Left forelimb (tissue), 1 donor: ENCODE measurements around the gene RCC2.

Experiments used
- DNase-seq: peaks from one replicate; pipeline ENCODE4 v3.0.0-alpha.2; 2018; ENCODE audit warnings: low spot score

Gene RCC2

GRCh38 chr1:17372955-17373354 is 66.5 kb downstream of the RCC2 start:
- no peak for DNase-seq

GRCh38 chr1:17371896-17372295 is 67.6 kb downstream of the RCC2 start, which contains the start of gene PADI6:
Gene PADI6, plus strand, starts transcription at chr1:17372196. Its CDS starts 50 bp downstream, at chr1:17372246.
- no peak for DNase-seq

GRCh38 chr1:17370618-17371017 is 68.9 kb downstream of the RCC2 start:
- no peak for DNase-seq

GRCh38 chr1:17369466-17369865 is 70.0 kb downstream of the RCC2 start:
- no peak for DNase-seq

GRCh38 chr1:17365293-17365692 is 74.2 kb downstream of the RCC2 start:
- DNase-seq, result no peak

GRCh38 chr1:17363771-17364170 is 75.7 kb downstream of the RCC2 start:
- no peak for DNase-seq

- DNase-seq, result no peak
Measured at GRCh38 chr1:17363351-17363750, 76.1 kb downstream of the RCC2 start.

GRCh38 chr1:17361687-17362086 is 77.8 kb downstream of the RCC2 start:
- DNase-seq, result no peak

GRCh38 chr1:17360272-17360956 is 79.1 kb downstream of the RCC2 start:
- no peak for DNase-seq

GRCh38 chr1:17359808-17360207 is 79.7 kb downstream of the RCC2 start:
- no peak for DNase-seq

- DNase-seq, result no peak
Measured at GRCh38 chr1:17359031-17359430, 80.4 kb downstream of the RCC2 start.

GRCh38 chr1:17358557-17358956 is 80.9 kb downstream of the RCC2 start:
- no peak for DNase-seq
